Right renal cortex interstitium (tissue), 3 donors: ENCODE results near the gene LHX4. TPM values are rescaled to one million over a fixed set of nuclear protein-coding genes. Genes with fewer than 3 reads are reported as not detected.

Source experiments
- DNase-seq, 3 donors: peaks; one replicate each; pipeline ENCODE4 v3.0.0-alpha.2; 2013; ENCODE audit warnings: low read depth in 3 of 3, low spot score in 2 of 3
- polyA plus RNA-seq, 3 donors: library from polyadenylated mRNA; unstranded; fragments of 120-200 nt; gene quantifications; one replicate each; pipeline ENCODE4 v1.2.1, GENCODE V29; 2013; ENCODE audit not compliant: insufficient read length in 3 of 3

The LHX4 gene
- polyA plus RNA-seq, 3 donors = 1.0 to 1.5 (median 1.3) TPM

DNA sequence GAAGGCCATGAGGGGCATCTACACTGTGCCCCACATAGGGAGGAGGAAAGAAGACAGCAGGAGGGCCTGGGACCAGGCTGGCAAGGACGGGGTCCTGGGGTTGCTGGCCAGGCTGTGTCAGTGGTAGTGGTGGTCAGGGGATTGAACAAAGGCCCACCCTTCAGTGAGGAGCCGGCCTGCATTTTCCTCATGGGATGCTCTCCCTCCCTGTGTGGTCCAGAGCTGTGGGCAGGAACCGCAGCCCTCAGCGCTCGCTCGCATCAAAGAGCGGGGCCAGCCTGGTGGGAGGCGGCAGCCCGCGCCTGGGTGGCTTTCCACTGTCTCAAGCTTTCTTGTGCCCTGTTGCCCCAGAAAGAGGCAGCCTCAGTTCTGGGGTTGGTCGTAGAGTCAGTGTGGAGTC, 24.8 kb downstream of the LHX4 start:
- no peak for DNase-seq

DNA sequence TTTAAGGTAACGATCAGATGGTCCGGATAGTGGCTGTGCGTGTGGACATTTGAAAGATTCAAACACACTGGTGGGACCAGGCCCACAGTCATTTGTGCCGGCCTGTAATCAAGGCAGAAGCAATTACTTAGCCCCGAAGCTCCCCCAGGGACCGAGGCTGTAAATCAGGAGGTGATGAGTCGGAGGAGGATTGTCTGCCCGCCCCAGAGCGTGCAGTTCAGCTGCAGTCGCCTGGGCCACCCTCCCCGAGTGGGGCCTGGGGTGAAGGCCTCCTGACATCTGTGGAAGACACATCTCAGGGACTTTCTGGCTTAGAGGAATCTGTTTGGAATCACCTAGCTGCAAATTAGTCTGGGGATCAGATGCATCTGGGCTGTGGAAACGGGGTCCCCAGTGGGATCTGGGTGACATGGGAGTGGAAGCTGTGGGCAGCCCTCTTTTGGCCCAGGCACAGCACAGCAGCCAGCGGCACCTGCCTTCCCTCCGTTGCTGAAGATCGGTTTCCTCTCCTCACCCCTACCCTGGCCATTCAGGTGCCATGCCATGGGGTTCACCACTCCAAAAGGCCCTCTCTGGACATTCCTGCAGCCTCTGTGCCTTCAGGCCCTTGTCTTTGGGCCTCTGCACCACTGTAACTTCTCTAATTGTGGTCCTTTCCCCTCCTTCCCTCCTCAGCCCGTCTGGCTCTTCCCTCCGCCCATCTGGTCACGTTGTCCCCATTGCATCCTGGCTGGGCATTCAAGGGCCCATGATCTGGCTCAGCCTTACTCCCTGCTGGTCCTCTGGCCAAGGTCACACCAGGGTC, 25.7 kb downstream of the LHX4 start:
- DNase-seq = no peak

DNA sequence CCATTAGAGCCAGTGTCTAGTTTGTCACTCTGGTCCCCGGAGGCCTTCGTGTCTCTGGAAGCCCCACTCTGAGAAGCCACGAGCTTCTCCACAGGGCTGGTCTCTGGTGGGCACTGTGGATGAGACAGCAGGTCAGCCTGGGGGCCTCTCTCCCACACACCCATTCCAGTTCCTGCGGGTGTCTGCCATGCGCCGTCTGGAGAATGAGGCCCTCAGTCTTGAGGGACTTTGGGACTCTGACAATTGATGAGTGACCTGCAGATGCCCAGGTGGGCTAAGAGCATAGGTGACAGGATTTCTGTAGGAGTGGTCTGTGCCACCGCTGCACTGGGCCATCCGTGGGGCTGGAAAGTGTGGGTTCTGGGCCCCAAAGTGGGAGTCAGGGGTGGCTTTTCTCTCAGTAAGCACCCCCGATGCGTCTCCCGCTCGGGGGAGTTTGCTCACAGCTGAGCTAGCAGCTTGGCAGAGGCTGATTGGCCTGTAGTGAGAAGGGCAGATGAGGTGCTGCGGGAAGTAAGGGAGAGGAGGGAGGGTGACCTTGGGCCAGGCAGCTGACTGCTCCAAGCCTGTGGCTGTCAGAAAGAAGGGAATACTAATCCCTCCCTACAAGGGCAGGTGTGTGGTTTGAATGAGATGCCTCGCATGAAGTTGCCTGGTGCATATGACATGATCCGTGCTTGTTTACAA, 26.4 kb downstream of the LHX4 start:
- DNase-seq = no peak

DNA sequence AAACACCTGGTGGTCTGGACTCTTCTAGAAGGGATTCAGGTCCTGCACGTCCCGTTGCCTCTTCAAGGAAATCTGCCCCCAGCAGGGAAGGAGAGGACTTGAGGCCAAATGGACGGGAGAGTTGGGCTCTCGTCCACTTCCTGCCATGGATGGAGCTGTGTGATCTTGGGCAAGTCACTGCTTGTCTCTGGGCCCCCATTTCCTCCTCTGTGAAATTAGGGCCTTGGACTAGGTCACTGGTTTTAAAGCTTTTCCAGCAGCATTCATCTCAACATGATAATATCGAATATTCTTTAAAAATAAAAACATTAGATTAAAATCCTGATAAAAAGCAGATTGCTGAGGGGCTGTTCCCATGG, 26.9 kb downstream of the LHX4 start:
- DNase-seq = no peak

DNA sequence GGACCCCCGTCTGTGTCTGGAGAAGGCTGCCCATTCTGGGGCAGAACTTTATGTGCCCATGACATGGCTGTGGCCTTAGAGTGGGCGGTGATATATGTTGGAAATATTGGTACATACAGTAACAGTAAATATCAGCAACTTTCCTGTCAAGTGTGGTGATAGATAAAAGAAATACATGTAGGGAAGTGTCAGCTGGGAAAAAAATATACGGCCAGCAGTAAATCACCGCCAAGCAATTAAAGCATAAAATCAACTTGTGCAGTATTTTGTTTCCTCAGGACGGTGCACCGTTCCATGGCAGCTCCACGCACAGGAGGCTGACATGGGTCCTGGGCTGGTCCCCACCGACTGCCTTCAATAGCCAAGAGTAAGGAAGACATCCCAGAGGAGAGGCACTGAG, 27.4 kb downstream of the LHX4 start:
- DNase-seq = no peak

DNA sequence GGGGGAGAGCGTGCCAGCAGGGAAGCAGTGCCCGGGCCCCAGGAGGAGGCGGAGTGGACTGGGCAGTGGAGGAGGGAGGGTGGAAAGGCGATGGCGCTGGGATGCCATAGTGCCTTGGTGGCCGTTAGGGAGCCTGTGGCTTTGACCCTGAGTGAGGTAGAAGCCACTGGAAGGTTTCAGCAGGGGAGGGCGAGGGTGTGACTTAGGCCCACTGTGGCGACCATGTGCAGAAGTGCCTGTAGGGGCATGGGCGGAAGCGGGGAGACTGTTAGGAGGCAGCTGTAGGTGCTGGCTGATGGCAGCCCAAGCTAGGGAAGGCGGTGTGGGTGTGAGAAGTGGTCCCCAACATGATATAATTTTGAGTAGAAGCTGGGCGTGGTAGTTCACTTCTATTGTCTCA, 28.2 kb downstream of the LHX4 start:
- no peak for DNase-seq

DNA sequence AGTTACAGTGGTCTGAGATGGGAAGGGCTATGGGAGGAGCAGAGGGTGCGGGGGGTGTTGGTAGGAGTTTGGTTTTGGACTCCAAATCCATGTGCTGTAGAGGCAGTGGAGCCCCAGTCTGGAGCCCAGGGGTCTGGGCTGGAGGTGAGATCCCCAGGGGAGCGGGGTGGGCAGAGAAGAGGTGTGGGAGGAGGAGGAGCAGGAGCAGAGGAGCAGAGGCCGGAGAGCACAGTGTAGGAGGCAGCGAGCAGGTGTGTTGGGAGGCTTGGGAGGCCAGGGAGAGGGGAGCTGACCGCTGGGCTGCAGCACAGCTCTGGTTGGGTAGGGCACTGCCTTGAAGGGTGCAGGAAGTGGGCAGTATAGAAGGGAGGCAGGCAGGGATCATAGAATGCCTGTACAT, 28.9 kb downstream of the LHX4 start:
- DNase-seq = no peak

DNA sequence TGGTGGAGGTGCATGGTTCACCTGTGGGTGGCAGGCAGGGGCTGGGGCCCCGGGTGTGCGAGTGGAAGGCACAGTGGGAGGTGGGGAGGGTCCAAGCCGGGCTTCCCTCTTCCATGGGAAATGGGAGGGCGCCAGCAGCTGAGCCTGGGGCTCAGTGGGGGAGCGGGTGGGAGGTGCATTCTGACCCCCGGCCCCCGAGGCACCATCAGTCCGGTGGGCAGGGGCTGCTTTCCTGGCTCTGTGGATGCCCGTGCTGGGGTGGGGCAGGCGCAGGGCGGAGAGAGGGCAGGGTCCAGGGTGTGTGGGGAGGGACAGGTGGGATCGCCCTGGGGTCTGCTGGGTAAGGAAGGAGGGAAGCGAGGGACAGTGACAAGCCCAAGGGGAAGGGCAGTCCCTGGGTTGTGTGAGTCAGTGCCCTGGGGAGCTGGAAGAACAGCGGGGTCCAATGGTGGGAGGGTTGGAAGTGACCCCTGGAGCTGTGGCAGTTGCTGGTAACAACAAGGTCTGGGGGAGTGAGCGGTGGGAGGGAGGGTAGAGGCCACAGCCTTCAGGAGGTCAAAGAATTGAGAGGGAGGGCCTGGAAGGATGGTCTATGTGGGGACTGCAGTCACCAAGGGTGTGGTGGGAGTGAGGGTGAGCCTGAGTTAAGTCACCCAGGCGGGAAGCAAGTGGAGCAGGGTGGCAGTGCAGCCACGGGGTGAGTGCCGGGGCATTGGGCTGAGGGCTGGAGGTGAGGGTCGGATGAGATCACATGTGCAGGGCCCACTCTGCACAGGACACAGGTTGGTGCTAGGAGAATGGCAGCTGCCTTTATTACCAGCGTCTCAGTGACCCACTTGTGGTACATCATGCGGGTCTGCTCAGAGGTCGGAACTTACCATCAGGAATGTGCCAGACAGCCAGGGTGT, 29.6 kb downstream of the LHX4 start:
- DNase-seq = no peak

DNA sequence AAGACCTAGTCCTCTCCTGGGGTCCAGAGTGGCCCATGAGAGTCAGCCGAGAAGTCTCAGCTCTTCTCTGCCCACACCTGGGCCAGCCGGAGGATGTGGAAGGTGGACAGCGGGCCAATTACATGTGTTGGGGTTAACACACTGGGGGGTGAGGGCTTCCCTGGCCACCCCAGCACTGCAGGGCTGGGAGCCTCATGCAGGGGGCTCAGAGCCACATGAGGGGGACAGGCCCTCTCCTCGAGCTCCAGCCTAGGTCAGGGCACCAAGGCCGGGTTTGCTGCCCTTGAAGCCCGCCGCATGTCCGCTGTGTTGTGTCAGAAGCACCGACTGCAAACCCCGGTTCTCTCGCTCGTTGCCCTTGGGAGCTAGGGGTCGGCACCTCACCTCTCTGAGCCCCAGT, 30.5 kb downstream of the LHX4 start:
- DNase-seq = no peak

DNA sequence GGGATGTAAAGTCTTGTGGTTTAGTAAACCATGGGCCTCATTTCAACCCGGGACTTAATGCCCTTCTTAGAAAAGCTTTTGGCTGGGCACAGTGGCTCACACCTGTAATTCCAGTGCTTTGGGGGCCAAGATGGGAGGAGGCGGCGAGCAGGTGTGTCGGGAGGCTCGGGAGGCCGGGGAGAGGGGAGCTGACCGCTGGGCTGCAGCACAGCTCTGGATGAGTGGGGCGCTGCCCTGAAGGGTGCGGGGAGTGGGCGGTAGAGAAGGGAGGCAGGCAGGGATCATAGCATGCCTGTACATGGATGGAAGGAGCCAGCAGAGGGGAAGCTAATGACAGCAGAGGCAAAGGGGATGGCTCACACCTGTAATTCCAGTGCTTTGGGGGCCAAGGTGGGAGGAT, 31.0 kb downstream of the LHX4 start:
- DNase-seq = no peak

DNA sequence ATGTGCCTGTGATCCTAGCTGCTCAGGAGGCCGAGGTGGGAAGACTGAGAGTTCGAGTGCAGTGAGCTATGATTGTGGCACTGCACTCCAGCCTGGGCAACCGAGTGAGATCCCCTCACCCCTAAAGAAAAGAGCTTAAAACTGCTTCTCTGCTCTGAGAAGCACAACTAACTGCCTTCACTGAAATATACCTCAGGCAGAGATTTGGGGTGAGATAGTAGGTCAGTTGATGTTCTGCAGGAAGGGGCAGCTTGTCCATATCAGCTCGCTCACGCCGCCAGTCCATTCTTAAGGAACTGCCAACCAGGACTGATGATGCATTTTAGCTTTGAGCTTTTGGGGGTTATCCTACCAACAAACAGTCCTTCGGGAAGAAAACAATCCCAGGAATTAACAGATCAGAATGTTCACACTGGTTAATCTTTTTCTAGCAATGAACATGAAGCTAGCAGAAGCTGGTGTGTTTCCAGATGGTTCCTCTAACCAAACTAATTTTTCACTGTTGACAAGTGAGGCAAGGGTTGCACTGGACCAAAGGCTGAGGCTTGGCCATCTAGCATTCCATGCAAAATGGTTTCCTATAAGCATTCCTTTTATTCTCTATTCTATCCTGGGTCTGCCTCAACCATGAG, 31.6 kb downstream of the LHX4 start:
- DNase-seq = no peak

DNA sequence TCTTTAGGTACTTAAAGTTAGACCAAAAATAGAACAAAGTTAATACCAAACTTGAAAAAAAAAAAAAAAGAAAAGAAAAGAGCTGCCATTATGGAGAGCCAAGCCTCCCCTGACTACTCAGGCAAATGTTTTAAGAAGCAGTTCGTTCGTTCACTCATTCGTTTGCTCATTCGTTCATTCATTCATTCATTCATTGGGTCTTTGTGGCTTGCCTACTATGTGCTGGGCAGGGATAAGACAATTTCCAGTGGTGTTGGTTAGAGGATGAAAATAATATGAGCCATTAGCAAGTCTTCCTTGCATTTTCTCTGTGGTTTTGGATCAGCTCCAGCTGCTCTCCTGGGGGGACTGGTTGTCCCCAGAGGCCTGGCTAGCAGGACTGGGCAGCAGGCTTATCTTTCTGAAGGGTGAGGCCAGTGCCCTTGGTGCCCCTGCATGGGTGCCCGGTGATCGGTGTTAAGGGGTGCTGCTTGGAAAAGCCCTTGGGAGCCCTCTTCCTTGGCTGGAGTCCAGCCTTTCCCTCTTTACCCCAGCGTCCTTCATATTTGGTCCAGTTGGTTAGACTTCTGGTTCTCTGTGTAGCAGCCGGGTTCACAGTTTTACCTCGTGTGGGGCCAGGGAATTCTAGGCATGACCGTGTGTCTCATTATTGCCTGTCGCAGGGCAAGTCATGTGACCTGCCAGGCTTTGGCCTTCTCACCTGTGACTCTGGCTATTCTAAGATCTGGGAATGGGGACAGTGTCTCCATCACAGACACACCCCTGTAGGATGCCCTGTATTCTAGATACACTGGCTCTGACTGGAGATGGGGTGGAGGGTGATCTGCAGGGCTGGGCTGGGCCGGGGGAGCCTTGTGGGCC, 32.8 kb downstream of the LHX4 start:
- DNase-seq = no peak

DNA sequence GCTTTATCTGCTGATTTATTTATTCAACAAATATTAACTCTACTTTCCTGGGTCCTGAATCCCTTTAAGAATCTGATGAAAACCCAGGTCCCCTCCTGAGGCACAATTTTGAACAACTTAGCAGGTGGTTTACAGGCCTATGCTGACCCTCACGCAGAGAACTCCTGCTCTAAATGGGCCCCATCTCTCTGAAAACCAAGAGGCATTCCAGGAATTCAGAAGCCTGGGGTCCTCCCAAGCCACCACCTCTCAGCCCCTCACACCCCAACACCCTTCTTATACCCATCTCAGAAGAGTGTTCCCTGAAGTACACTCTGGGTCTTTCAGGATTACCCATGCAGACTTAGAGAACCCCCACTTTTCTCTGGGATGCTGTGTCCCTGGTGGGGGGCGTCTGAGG, 34.5 kb downstream of the LHX4 start:
- DNase-seq = no peak

DNA sequence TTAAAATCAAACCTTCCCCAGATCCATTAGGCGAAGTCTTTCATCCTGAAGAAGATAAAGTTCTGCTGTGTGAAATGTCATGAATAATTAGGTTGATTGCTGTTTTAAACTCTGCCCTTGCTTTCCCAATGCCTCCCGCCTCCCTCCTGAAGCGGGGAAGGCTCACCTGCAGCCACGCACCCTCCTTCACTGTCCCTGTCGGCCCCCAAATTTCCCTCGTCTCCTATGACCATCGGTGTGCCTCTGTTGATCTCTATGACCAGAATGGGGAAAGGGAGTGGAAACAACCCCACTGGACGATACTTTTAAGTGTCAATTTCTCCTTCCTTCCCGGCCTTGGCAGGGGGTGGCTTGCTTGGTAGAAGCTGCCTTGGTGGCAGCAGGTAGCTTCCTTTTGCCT, 35.1 kb downstream of the LHX4 start:
- DNase-seq = no peak

DNA sequence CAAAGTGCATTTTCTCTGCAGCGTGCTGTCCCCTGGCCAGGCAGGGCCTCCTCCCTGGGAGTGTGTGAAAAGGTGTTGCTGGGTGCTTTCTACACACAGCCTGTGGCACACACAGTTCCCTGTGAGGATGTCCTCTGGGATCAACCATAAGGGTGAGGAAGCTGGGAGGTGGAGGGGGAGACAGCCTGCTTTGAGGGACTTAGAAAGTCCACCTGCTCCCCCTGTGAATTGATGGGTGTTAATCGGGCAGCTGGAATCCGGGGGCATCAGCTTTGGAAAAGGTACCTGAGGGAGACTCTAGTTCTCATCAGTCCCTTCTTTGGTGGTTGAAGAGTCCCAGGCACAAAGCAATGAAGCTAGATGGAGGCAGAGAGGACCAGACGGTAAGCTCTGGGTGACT, 35.8 kb downstream of the LHX4 start:
- no peak for DNase-seq

DNA sequence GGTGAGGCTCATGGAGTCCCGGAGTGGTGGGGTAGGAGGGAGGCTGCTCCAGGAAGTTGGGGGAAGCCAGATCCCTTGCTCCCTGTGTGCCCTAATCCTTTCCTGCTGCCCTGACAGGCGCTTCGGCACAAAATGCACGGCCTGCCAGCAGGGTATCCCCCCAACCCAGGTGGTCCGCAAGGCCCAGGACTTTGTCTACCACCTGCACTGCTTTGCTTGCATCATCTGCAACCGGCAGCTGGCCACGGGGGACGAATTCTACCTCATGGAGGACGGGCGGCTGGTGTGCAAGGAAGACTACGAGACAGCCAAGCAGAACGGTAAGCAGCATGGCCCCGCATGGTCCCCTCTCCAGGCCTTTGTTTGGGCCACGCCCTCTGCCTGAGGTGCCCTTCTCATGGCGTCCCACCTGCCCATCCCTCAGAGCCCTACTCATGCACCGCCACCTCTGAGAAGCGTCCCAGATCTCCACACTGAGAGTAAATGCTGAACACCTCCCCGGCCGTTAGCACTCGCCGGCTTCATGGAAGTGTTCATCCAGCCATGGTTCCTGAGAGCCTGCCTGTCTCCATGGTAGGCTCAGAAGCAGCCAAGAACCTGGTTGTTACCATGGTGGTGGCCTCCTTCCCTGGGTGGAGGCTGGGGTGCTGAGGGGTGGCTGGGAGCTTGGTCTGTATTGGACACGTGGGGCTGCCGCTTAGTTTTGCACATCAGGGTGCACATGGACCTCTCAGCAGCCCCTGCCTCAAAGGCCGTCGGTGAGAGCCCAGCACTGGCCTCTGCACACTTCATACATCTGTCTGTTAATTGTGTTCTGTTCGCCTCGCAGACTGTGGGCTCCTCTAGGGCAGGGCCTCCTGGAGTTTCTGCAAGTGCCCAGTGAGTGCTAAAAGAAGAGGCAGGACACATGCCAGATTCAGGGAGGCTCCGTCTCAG, 36.5 kb downstream of the LHX4 start:
- DNase-seq = no peak

DNA sequence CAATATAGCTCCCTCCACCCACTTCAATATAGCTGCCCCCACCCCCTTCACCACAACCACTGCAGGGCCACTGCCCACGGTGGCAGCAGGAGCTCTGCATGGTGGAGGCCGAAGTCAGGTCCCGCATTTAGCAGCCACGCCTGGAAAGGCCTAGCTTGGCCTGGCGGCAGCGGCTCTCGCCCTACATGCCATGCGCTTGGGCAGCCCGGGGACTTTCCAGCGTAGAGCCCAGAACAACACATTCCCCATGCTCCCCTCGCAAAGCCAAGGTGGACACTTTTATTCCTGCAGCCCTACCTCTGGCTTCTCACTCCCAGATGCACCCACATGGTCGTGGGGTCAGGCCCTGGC, 37.1 kb downstream of the LHX4 start:
- DNase-seq = no peak

DNA sequence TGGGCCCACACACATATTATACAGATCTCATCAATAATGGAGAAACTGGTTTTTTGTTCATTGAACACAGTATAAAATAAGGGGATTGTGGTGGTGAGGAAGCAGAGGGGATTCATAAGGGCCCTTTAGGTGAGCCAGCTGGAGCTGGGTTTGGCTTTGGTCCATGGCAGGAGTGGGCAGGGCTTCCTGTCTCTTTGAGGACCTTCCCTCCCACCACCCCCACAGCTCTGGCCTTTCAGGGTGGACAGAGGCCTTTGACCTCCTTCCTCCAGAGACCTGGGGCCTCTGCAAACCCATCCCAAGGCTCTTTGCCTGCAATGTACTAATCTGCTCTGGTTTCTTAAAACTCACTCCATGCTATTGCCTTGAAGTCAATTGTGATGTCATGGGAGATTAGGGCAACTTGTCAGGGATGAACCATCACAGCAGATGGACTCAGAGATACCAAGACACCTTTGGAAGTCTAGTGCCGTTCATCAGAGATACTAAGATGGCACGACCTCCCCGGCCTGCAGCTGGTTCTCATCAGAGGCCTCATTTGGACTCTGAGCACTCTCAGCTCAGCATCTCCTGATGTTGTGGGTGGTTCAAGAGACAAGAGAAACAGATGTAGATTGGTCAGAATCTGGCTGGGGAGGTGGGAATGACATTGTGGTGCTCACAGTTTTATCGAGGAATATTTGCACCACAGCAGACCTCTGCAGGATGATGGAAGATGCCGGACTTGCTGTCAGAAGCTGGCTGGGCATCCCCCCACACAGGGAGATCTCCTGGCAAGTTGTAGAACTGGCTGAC, 37.9 kb downstream of the LHX4 start:
- DNase-seq = no peak
